Measurements from ENCODE around the gene TSEN15.

The TSEN15 gene

DNA sequence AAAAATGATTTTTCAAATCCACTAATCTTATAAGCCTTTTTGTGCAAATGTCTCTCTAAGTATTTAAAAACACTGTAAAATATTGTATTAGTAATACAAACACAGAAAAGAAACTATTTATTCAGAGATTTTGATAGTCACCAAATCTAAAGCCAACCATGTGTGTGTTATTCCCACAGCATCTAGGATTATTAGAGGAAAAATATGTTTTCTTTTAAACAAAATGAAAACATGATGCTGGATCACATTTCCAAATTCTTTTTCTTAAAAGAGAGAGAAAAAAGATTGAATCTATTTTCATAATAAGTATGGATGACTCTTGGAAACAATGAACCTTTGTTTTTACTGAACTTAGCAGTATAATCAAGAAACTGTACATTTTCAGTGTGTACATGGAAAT is 39.3 kb upstream of the TSEN15 start (continued):
- TF ChIP-seq ZNF776 (tag by site-specific recombination; IDR thresholded peaks at IDR 0.05; ENCODE audit: borderline replicate concordance): no peak
- TF ChIP-seq ZNF518A (tag by site-specific recombination; conservative IDR thresholded peaks at IDR 0.05; ENCODE audit: low read depth): no peak
- TF ChIP-seq BCL11B (tag by site-specific recombination; IDR thresholded peaks at IDR 0.05; ENCODE audit: low read depth): no peak

DNA sequence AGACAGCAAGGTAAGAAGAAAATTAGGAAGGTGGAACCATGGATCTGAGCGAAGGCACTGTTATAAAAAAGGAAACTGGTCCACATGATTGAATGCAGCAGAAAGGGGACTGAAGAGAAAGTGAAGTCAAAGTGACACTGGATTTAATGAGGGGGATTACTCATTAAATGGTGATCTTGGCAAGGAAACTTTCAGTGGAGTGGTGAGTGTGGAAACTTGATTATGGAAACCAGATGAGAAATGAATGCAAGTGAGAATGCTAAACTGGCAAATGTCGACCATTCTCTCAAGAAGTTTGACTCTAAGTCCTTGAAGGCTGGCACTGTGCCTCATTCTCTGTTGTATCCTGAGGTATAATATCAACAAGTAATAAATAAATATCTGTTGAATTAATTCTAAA is 37.3 kb upstream of the TSEN15 start:
- Histone ChIP-seq H3K4me3 (ENCODE audit: low read depth, low read length) (no peak overlapping the region), H3K27ac (ENCODE audit: extremely low read depth, low read depth, low read length) (no peak overlapping the region), H3K4me1 (ENCODE audit: control insufficient read depth, insufficient read depth, low read length) (no peaks in the 10 kb centered on the region), H3K36me3 (ENCODE audit: control insufficient read depth in 2 of 2, insufficient read depth in 1 of 2, low read length in 2 of 2) (no peaks in the 10 kb centered on the region), H3K9me3 (ENCODE audit: control insufficient read depth, insufficient read depth, low read depth, low read length) (no peaks in the 10 kb centered on the region)
- ChIA-PET POLR2A (no interaction called here), CTCF (interaction anchor here (0.6 kb wide), 1 partner anchor 1330 kb away, joined by 3 read pairs; no protein-coding TSS in a partner anchor)
- TF ChIP-seq PRDM1 (tag by site-specific recombination; IDR thresholded peaks at IDR 0.05): peak; percentile 90
- TF ChIP-seq, protein P1, sequence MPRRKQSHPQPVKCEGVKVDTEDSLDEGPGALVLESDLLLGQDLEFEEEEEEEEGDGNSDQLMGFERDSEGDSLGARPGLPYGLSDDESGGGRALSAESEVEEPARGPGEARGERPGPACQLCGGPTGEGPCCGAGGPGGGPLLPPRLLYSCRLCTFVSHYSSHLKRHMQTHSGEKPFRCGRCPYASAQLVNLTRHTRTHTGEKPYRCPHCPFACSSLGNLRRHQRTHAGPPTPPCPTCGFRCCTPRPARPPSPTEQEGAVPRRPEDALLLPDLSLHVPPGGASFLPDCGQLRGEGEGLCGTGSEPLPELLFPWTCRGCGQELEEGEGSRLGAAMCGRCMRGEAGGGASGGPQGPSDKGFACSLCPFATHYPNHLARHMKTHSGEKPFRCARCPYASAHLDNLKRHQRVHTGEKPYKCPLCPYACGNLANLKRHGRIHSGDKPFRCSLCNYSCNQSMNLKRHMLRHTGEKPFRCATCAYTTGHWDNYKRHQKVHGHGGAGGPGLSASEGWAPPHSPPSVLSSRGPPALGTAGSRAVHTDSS (tag by site-specific recombination; IDR thresholded peaks at IDR 0.05): no peak

DNA sequence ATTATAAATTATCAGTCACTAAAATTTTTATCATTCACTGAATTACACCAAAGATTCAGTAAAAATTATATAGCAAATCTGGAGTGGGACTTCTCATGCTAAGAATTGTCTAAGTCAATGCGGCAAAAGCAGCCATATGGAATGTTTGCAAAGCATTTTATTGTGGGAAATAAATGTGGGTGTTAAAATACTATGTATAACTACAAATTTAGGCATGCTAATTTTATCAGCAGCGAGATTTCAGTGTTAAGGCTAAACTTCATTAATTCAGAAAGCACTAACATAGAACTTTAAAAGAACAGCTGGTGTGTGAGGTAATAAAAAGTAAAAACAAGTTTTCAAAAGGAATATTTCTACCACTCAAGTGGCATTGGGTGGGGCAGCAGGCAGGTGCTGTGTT is 35.4 kb upstream of the TSEN15 start:
- H3K4me3 ChIP-seq (ENCODE audit: low read depth, low read length): no peak overlapping the region
- ChIA-PET CTCF (no interaction called here), POLR2A (no interaction called here)
- TF ChIP-seq, protein P2, sequence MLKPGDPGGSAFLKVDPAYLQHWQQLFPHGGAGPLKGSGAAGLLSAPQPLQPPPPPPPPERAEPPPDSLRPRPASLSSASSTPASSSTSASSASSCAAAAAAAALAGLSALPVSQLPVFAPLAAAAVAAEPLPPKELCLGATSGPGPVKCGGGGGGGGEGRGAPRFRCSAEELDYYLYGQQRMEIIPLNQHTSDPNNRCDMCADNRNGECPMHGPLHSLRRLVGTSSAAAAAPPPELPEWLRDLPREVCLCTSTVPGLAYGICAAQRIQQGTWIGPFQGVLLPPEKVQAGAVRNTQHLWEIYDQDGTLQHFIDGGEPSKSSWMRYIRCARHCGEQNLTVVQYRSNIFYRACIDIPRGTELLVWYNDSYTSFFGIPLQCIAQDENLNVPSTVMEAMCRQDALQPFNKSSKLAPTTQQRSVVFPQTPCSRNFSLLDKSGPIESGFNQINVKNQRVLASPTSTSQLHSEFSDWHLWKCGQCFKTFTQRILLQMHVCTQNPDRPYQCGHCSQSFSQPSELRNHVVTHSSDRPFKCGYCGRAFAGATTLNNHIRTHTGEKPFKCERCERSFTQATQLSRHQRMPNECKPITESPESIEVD (tag by site-specific recombination; IDR thresholded peaks at IDR 0.05): peak; percentile 27; the same call in 1 of the 2 replicates
- no peak for TF ChIP-seq BCL6B (tag by site-specific recombination; IDR thresholded peaks at IDR 0.05)
- no peaks in the 10 kb centered on the region for H3K4me1 ChIP-seq (ENCODE audit: control insufficient read depth, insufficient read depth, low read length)
- H3K27ac ChIP-seq (ENCODE audit: extremely low read depth, low read depth, low read length): no peak overlapping the region
- H3K36me3 ChIP-seq (ENCODE audit: control insufficient read depth in 2 of 2, insufficient read depth in 1 of 2, low read length in 2 of 2): no peaks in the 10 kb centered on the region
- no peaks in the 10 kb centered on the region for H3K9me3 ChIP-seq (ENCODE audit: control insufficient read depth, insufficient read depth, low read depth, low read length)

DNA sequence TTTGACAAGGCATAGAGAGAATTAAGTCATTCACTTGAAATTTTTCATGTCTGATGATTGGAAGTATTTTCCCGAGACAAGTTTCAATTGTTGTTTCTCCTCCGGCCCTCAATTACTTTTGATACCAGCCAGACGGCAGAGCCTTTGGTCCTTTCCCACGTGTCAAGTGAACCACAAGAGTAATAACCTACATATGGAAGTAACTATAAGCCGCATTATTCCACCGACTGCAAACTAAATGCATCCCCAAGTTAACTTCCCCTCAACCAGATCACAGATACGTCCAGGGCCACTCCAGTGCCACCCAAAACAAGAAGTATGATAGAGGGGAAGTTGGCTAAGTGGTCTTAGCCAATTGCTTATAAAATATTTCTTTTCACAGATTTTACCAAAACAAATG is 34.2 kb upstream of the TSEN15 start:
- Histone ChIP-seq H3K36me3 (ENCODE audit: control insufficient read depth in 2 of 2, insufficient read depth in 1 of 2, low read length in 2 of 2) (no peaks in the 10 kb centered on the region), H3K4me3 (ENCODE audit: low read depth, low read length) (no peak overlapping the region), H3K27ac (ENCODE audit: extremely low read depth, low read depth, low read length) (no peak overlapping the region), H3K4me1 (ENCODE audit: control insufficient read depth, insufficient read depth, low read length) (peaks cover 6% of the 10 kb centered on the region; the same call in 1 of the 2 replicates), H3K9me3 (ENCODE audit: control insufficient read depth, insufficient read depth, low read depth, low read length) (no peaks in the 10 kb centered on the region)
- POLR2A ChIA-PET: no interaction called here
- CTCF ChIA-PET: no interaction called here
- TF ChIP-seq, protein P3, sequence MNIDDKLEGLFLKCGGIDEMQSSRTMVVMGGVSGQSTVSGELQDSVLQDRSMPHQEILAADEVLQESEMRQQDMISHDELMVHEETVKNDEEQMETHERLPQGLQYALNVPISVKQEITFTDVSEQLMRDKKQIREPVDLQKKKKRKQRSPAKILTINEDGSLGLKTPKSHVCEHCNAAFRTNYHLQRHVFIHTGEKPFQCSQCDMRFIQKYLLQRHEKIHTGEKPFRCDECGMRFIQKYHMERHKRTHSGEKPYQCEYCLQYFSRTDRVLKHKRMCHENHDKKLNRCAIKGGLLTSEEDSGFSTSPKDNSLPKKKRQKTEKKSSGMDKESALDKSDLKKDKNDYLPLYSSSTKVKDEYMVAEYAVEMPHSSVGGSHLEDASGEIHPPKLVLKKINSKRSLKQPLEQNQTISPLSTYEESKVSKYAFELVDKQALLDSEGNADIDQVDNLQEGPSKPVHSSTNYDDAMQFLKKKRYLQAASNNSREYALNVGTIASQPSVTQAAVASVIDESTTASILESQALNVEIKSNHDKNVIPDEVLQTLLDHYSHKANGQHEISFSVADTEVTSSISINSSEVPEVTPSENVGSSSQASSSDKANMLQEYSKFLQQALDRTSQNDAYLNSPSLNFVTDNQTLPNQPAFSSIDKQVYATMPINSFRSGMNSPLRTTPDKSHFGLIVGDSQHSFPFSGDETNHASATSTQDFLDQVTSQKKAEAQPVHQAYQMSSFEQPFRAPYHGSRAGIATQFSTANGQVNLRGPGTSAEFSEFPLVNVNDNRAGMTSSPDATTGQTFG (tag by site-specific recombination; IDR thresholded peaks at IDR 0.05; ENCODE audit: borderline replicate concordance): no peak
- TF ChIP-seq SCRT2 (tag by site-specific recombination; IDR thresholded peaks at IDR 0.05): no peak
- no peak for TF ChIP-seq ZBTB21 (tag by site-specific recombination; IDR thresholded peaks at IDR 0.05)
- no peak for TF ChIP-seq ZNF561 (tag by site-specific recombination; IDR thresholded peaks at IDR 0.05; ENCODE audit: borderline replicate concordance)

All from HEK293 (cell line).